HuH-7.5 (cell line): ENCODE data around the gene GSAP.
"Not testable (repeated sequence)": the region's sequence is repeated elsewhere in the genome, so short reads cannot be mapped to it uniquely, and the experiment has no call there.

ENCODE experiments used
- DNase-seq: peaks from one replicate; pipeline ENCODE4 v3.0.0; 2011; ENCODE audit warnings: low spot score

Gene GSAP

GRCh38 chr7:77354914-77355313 is 61.2 kb downstream of the GSAP start:
- no peak for DNase-seq

- no peak for DNase-seq
Observed at GRCh38 chr7:77354484-77354883, 61.7 kb downstream of the GSAP start.

- no peak for DNase-seq
Observed at GRCh38 chr7:77353911-77354310, 62.2 kb downstream of the GSAP start.

- DNase-seq, result no peak
Observed at GRCh38 chr7:77353407-77353721, 62.8 kb downstream of the GSAP start.

GRCh38 chr7:77352665-77353406 is 63.3 kb downstream of the GSAP start:
- no peak for DNase-seq

GRCh38 chr7:77351539-77352004 is 64.6 kb downstream of the GSAP start:
- no peak for DNase-seq

GRCh38 chr7:77349141-77349540 is 67.0 kb downstream of the GSAP start:
- no peak for DNase-seq

GRCh38 chr7:77348371-77348813 is 67.8 kb downstream of the GSAP start:
- no peak for DNase-seq

GRCh38 chr7:77346441-77346840 is 69.7 kb downstream of the GSAP start:
- DNase-seq, result no peak

- not testable (repeated sequence) for DNase-seq
Observed at GRCh38 chr7:77345426-77345825, 70.7 kb downstream of the GSAP start.

GRCh38 chr7:77339726-77340125 is 76.4 kb downstream of the GSAP start:
- DNase-seq, result no peak

- no peak for DNase-seq
Observed at GRCh38 chr7:77338883-77339629, 77.1 kb downstream of the GSAP start.

- DNase-seq, result no peak
Observed at GRCh38 chr7:77338260-77338659, 77.9 kb downstream of the GSAP start.

- no peak for DNase-seq
Observed at GRCh38 chr7:77337456-77337990, 78.6 kb downstream of the GSAP start.

- no peak for DNase-seq
Observed at GRCh38 chr7:77335581-77335980, 80.6 kb downstream of the GSAP start.

- DNase-seq, result not testable (repeated sequence)
Observed at GRCh38 chr7:77334039-77334438, 82.1 kb downstream of the GSAP start.

- DNase-seq, result peak; percentile 56
Observed at GRCh38 chr7:77331938-77332695, 84.0 kb downstream of the GSAP start.

- no peak for DNase-seq
Observed at GRCh38 chr7:77330169-77330882, 85.8 kb downstream of the GSAP start.

GRCh38 chr7:77329466-77330168 is 86.5 kb downstream of the GSAP start:
- no peak for DNase-seq

GRCh38 chr7:77328669-77329068 is 87.5 kb downstream of the GSAP start:
- DNase-seq, result no peak

GRCh38 chr7:77327932-77328628 is 88.1 kb downstream of the GSAP start:
- no peak for DNase-seq
